KOPT-K1 (cell line): Measurements from ENCODE around the gene MELK.

Source experiments
- H3K27ac ChIP-seq: fragments of 200-600 bp; sonication (generic); 2 replicates; pipeline ENCODE4 v1.5.1; 2016; ENCODE audit warnings: antibody characterized with exemption, mild to moderate bottlenecking, low read depth, low read length; ENCODE audit not compliant: poor library complexity, severe bottlenecking
- H3K36me3 ChIP-seq: fragments of 200-600 bp; sonication (generic); 2 replicates; pipeline ENCODE4 v1.5.1; 2017; ENCODE audit warnings: antibody characterized with exemption, mild to moderate bottlenecking, low read length, moderate library complexity; ENCODE audit not compliant: insufficient read depth
- H3K9me3 ChIP-seq: fragments of 200-600 bp; sonication (generic); 2 replicates; pipeline ENCODE4 v1.5.1; 2017; ENCODE audit warnings: antibody characterized with exemption, low read length, mild to moderate bottlenecking; ENCODE audit not compliant: insufficient read depth, poor library complexity, severe bottlenecking

MELK gene

DNA sequence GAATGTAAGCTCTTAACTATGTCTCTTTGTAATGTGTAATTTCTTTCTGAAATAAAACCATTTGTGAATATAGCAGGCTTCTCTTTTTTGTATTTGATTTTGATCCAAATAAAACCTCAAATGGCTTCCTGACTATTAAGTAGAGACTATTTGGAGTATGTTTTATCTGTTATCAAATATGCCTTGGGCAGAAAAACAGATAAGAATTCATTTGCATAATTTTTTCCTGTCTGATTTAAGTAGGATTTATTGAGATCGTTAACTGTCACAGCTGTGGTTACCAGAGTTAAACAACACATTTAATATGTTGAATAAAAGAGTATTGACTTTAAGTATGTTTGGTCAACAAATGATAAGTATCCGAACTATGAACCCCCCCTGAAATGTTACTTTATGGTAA, 104.9 kb downstream of the MELK start:
- Histone ChIP-seq H3K9me3 (peaks cover 27% of the 10 kb centered on the region), H3K36me3 (peaks cover 89% of the 10 kb centered on the region), H3K27ac (no peak overlapping the region)

GRCh38 chr9:36679710-36680109, 107.0 kb downstream of the MELK start:
- no peak overlapping the region for H3K27ac ChIP-seq
- peaks cover 27% of the 10 kb centered on the region for H3K9me3 ChIP-seq
- peaks cover 68% of the 10 kb centered on the region for H3K36me3 ChIP-seq

GRCh38 chr9:36686471-36686870, 113.8 kb downstream of the MELK start:
- Histone ChIP-seq H3K36me3 (peaks cover 2% of the 10 kb centered on the region), H3K9me3 (peaks cover 8% of the 10 kb centered on the region), H3K27ac (no peak overlapping the region)

GRCh38 chr9:36690412-36691168, 117.9 kb downstream of the MELK start:
- Histone ChIP-seq H3K36me3 (no peaks in the 10 kb centered on the region), H3K27ac (no peak overlapping the region), H3K9me3 (no peaks in the 10 kb centered on the region)

- no peaks in the 10 kb centered on the region for H3K36me3 ChIP-seq
- H3K27ac ChIP-seq, result no peak overlapping the region
- no peaks in the 10 kb centered on the region for H3K9me3 ChIP-seq
Observed at GRCh38 chr9:36691671-36692070, 119.0 kb downstream of the MELK start.

DNA sequence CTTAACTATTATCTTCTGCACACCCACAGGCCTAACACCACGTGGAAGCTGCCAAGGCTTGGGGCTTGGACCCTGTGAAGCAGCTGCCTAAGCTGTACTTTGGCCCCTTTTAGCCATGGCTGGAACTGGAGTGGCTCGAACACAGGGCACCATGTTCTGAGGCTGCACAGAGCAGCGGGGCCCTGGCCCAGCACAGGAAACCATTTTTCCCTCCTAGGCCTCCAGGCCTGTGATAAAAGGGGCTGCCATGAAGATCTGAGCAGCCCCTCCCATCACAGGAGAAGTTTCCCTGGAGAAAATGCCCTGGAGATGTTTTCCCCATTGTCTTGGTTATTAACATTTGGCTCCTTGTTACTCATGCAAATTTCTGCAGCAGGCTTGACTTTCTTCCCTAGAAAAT, 126.3 kb downstream of the MELK start:
- Histone ChIP-seq H3K9me3 (peaks cover 24% of the 10 kb centered on the region), H3K27ac (no peak overlapping the region), H3K36me3 (no peaks in the 10 kb centered on the region)

GRCh38 chr9:36704148-36704547, 131.5 kb downstream of the MELK start:
- Histone ChIP-seq H3K9me3 (peaks cover 10% of the 10 kb centered on the region), H3K27ac (no peak overlapping the region)

DNA sequence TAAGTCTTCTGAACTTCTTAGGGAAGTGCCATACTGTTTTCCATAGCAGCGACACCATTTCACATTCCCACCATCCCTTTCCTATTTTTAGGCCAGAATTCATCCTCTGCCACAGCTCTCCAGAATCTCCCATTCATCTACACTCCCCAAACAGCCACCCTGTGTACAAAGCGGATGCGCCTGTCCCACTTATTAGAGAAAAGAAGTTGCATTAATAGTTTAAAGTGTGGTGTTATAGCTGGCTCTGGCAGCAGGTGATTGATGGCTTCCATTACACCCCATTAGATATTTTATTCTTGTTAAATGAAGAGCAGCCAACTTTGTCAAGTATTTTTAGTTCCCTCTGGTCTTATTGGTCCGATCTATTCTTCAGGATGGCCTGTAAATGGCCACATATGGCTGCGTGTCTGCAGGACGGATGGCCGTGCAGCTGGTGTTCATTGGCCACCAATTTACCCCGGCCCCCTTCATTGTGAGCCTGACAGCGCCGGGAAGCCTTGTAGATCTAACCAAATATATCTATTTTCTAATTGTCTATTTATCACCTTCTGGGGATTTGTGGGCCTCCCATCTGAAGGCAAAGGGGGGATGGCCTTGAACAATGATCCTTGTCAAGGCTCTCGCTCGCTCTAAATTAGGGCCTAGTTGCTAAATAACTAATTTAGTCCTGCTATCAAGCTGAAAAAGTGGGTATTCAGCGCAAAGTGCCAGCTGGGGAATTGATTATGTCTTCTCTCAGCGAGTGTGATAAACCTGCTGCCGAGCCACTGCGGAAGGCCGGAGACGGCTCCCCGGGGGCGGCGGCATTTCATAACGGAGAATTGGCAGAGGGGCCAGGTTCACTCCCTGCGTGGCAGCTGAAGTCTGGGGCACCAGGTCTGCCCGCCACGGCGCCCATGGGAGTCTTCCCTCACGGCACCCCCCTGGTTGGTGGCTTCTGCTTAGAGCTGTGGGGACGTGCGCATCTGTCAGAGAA, 141.1 kb downstream of the MELK start:
- Histone ChIP-seq H3K36me3 (no peaks in the 10 kb centered on the region), H3K9me3 (peaks cover 6% of the 10 kb centered on the region), H3K27ac (no peak overlapping the region)

More at GRCh38 chr9:36704148-36704547, 131.5 kb downstream of the MELK start:
- no peaks in the 10 kb centered on the region for H3K36me3 ChIP-seq

DNA sequence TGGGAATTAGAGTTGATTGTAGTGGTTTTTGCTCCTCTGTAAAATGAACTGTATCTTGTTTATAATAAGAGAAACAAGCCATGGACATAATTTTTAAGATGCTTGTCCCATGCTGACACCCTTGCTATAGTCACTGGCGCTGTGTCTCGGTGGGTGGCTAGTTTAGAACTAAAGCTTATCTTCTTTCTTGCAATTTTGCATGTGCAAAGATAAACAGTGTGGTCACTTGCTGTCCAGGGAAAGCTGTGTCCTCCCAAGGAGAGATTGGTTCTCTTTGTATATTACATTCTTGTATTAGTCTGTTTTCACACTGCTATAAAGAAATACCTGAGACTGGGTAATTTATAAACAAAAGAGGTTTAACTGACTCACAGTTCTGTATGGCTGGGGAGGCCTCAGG, 143.8 kb downstream of the MELK start:
- no peaks in the 10 kb centered on the region for H3K36me3 ChIP-seq
- H3K9me3 ChIP-seq, result peaks cover 6% of the 10 kb centered on the region
- no peak overlapping the region for H3K27ac ChIP-seq

DNA sequence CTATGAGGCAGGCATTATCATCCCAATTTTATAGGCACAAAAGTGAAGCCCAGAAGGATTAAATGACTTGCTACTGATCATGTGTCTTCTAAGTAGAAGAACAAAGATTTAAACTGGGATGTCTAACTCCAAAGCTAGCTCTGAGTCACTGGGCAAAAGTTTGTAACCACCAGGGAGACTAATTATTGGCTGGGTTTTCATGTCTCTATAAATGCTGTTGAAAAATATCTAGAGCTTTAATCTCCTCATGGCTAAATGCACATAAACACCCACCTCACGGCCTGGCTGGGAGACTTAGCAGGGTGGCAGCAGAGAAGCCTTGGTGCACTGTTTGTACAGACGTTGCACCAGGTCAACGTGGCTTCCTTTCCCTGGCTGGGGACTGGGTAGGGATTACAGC, 144.6 kb downstream of the MELK start:
- Histone ChIP-seq H3K9me3 (peaks cover 6% of the 10 kb centered on the region), H3K36me3 (no peaks in the 10 kb centered on the region), H3K27ac (no peak overlapping the region)

GRCh38 chr9:36718612-36719011, 145.9 kb downstream of the MELK start:
- no peaks in the 10 kb centered on the region for H3K36me3 ChIP-seq
- H3K27ac ChIP-seq, result no peak overlapping the region

DNA sequence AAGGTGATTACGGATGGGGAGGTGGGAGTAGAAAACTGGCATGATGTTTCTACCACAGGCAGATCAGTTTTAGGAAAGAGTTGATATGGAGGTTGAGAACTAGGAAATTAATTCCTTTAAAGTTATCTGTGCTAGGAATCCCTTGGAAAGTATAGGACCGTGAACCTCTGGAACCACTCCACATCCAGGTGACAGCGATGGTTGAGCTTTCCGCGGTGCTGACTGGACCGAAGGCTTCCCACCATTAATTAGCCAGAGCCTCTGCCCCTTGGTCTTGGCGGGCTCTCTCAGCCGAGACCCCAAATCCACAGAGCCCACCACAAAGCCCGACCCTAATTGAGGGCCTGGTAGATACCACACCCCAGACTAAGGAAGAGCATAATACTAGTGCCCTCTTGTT, 147.3 kb downstream of the MELK start:
- Histone ChIP-seq H3K27ac (no peak overlapping the region), H3K36me3 (no peaks in the 10 kb centered on the region), H3K9me3 (no peaks in the 10 kb centered on the region)

More at GRCh38 chr9:36718612-36719011, 145.9 kb downstream of the MELK start:
- H3K9me3 ChIP-seq, result no peaks in the 10 kb centered on the region

- Histone ChIP-seq H3K9me3 (no peaks in the 10 kb centered on the region), H3K36me3 (no peaks in the 10 kb centered on the region), H3K27ac (no peak overlapping the region)
Observed at GRCh38 chr9:36721846-36722588, 149.3 kb downstream of the MELK start.

DNA sequence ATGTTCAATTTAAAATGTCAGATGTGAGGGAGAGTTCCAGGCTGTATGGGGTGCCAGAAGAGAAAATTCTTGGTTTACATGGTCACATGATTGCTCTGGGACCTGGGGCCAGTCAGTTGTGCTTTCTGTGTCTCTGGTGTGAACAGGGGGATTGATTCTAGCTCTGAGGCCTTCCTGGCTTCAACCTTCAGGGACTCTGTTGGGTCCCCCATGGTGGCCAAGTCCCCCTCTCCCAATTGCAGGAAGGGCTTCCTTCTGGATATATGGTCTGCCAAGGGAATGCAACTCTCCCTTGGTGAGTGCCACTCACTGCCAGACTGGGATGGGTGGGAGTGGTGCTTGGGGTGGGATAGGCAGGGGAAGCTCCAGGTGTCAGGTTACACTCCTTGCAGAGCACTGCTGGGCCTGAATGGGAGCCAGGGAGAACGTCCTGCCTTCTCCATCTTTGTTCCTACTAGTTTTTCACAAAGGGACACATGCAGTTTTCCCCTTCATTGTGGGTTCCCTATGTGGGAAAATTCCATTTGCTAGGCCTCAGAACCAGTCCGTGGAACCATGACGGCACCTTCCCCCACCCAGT, 153.2 kb downstream of the MELK start:
- H3K27ac ChIP-seq, result no peak overlapping the region
- no peaks in the 10 kb centered on the region for H3K9me3 ChIP-seq

More for the DNA sequence above, 153.2 kb downstream of the MELK start:
- H3K36me3 ChIP-seq, result no peaks in the 10 kb centered on the region
